Stimulated activated CD4-positive, alpha-beta T cell treated with anti-CD3 and anti-CD28 coated beads, Interleukin-15, amount 100 ng/mL, for 1 hour (primary cell): Measurements from ENCODE around the gene CUL1.
"Not testable (repeated sequence)": the region's sequence is repeated elsewhere in the genome, so short reads cannot be mapped to it uniquely, and the experiment has no call there.

Experiments used
- DNase-seq, 2 donors: peaks; one replicate each; pipeline ENCODE4 v3.0.0-alpha.2; 2020; ENCODE audit warnings: low read depth in 1 of 2, low spot score in 1 of 2

CUL1 gene

DNA sequence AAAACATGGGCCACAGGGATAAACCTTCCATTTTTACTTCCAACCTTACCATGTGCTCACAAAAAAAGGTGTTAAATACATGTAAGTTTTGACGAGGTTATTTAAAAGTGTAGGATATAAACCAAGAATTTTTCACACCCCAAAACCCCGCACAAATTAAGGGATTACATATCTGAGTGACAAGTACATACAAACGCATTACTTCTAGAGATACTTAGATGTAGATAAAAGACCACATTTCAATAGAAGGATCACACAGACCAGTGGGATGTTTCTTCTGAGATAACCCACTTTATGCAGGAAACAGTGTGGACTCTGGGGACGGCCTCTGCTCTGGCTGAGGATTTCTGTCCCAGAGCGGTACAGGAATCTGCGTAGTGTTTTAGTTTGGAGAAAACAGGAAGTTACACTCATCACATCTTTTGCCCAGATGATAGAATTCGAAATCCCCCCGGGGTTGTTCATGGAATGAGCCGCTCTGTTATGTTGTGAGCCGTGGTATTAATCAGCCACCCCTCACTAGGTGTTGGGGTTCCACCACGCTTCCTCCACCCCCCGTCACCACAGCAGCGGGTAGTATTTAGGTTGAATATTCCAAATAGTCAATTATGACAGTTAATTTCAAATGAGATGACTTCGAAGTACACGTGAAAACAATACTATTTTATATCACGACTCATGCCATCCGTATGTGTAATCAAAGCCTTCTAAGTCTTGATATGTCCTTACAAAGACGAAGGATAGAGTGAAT is 1.3 kb upstream of the CUL1 start:
- DNase-seq, result peak in 1 of 2 donors; percentile 18

- DNase-seq, result no peak
Measured at GRCh38 chr7:148698007-148698396, 701 bp upstream of the CUL1 start.

DNA sequence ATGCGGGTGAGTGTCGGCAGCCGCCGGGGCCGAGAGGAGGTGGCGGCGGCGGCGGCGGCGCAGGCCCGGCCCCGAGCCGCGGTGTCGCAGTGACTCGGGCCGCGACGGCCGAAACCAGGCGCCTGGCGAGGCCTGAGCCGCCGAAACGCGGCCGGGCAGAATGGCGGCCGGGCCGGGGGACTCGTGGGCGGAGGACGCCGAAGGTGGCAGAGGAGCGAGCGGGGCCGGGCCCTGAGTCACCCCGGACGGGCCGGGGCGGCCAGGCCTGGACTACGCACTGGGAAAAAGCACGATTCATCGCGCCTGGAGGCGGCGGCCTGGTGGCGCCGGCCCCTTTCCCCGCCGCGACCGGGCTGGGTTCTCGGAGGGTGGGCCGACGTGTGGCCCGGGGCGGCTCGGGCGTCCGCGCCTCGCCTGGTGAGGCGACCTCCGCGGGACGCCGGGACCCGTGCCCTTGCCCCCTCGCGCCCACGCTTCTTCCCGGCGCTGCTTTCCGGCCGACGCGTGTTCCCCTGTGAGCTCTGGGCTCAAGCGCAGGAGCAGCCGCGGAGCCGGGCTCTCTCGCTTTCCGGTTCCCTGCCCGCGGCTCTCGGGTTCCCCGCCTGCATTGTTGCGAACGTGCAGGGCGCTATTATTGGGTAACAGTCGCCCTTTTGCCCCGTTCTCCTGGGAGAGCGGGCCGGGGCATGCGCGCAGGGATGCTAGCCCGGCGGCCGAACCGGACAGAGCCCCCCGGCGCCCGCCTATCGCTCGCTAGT is 500 bp downstream of the CUL1 start:
- peak in 1 of 2 donors; percentile 35 for DNase-seq

DNA sequence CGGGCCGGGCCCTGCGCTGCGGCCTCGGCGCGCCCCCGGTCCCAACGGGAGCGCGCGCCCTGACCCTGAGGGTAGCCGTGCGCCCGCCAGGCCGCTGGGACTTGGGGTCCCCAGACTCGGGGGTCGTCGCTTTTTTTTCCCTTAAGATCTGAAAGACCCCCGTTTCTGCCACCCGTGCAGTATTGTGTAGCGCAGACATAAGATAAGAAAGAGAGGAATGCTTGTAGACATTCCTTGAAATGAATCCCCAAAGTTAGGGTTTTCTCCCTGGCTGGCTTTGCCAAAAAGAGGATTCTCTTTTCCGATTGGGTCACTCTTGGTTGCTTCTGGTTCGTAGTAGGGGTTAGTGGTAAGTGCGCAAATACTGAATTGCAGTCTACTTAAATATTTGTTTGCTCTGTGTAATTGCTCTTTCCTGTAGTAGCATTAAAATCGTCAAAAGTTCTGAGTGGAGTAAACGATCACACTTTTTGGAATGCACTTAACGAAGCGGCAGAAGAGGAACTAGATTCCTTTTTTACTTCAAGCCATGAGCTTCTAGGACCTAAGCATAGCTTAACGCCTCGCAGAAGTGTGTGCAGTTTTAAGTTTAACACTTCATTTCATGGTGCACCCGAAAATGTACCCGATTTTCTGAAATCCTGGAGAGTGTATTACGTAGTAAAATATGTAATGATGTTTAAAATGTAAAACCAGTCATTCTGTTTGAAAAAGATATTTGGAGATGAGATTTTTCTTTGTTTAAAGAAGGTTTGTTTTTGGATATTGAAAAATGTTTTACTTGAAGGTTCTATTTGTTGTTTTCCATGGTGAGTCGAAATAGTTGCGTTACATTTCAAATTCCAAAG is 1.3 kb downstream of the CUL1 start:
- no peak for DNase-seq

- DNase-seq, result no peak
Measured at GRCh38 chr7:148700661-148701064, 2.0 kb downstream of the CUL1 start.

- no peak for DNase-seq
Measured at GRCh38 chr7:148701414-148701813, 2.7 kb downstream of the CUL1 start.

DNA sequence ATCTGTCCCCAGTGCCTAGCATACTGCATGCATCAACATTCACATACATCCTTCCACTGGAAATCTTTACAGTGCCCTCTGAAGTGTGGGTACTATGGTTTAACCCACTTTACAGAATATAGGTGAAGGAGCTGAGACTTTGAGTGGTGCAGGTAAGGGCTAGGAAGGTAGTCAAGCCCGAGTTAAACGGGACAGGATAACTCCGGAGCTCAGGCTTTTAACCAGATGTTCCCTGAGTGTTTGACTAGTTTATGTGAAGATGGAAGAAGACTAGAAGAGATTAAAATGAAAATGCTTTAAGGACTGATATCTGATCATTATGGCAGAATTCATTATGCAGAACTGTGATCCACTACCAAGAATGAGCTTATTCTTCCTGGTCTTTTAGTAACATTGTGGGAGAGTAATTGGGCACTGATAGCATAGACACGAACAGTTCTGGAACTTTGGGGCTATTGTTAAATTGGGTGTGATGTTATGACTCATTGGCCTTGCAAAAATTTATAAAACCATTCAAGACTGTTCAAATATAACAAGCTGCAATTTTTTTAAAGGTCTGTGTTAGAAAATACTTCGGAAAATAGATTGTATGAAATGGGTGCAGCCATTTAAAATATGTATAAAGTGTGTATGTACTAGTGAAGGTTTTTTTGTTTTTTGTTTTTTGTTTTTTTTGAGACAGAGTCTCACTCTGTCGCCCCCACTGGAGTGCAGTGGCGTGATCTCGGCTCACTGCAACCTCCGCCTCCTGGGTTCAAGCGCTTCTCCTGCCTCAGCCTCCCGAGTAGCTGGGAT is 4.4 kb downstream of the CUL1 start:
- no peak for DNase-seq

GRCh38 chr7:148703671-148703962 is 4.9 kb downstream of the CUL1 start:
- not testable (repeated sequence) for DNase-seq

- no peak for DNase-seq
Measured at GRCh38 chr7:148704189-148704588, 5.5 kb downstream of the CUL1 start.

DNA sequence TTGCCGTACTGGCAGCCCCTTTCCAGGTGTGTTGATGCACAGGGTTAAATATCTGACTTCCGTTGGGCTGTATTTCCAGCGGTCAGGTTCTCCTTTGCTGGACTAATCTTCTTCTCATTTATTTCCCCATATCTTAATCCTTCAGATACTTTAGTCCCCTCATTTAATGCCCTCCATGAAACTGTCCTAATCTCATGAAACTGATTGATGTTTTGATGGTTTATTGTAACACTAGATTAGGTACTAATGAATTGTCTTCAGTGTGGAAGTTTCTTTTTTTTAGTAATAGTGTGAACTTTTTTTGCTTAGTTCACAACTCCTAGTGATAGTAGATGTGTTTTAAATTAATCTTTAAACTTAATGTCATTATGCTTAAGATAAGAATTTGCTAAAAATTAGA is 6.3 kb downstream of the CUL1 start:
- DNase-seq, result no peak

- DNase-seq, result no peak
Measured at GRCh38 chr7:148706368-148706767, 7.7 kb downstream of the CUL1 start.

DNA sequence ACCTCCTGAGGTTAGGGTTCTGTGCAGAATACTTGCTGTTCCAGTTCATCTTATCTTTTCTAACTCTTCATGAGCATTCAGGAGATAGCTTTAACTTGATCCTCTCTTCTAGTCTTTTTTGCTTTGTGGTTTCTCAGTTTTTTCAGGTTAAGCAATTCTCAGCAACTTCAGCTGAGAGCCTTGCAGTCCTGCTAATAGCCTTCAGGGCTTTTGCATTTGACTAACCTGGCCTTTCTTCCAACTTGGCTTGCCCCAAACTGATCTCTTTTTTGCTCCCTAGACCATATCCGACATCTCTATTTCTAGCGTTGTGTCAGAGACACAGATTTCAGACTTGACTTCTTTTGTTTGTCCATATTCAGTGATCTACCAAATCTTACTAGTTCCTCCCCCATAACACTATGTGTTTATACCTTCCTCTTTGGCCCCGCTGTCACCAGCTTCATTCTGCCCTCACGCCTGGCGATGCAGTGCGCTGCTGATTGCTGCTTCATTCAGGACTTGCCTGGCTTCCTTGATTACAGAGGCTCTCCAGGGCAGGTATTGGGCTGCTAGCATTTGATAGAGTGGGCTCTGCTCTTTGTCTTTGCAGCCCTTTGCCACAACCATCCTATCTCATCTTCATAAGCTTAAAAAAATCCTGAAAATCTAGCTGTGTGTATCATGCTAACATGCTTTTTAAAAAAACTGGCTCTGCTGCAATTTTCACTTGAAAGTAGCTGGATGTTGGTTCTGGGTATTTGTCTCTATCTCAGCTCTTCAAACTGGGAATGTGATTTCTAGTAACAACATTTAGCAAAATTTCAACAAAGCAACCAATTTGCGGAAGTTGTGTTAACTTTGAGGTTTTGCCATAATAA is 9.6 kb downstream of the CUL1 start:
- no peak for DNase-seq

GRCh38 chr7:148709014-148709413 is 10.3 kb downstream of the CUL1 start:
- no peak for DNase-seq

DNA sequence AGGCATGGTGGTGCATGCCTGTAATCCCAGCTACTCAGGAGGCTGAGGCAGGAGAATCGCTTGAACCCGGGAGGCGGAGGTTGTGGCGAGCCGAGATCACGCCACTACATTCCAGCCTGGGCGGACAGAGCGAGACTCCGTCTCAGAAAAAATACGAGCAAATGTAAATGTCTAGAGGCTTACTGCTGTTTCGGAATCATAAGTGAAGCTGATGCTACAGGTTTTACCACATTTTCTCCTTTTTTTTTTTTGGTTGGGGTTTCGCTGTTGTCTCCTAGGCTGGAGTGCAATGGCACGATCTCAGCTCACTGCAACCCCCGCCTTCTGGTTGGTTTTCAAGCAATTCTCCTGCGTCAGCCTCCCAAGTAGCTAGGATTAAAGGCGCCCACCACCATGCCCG is 11.7 kb downstream of the CUL1 start:
- not testable (repeated sequence) for DNase-seq

DNA sequence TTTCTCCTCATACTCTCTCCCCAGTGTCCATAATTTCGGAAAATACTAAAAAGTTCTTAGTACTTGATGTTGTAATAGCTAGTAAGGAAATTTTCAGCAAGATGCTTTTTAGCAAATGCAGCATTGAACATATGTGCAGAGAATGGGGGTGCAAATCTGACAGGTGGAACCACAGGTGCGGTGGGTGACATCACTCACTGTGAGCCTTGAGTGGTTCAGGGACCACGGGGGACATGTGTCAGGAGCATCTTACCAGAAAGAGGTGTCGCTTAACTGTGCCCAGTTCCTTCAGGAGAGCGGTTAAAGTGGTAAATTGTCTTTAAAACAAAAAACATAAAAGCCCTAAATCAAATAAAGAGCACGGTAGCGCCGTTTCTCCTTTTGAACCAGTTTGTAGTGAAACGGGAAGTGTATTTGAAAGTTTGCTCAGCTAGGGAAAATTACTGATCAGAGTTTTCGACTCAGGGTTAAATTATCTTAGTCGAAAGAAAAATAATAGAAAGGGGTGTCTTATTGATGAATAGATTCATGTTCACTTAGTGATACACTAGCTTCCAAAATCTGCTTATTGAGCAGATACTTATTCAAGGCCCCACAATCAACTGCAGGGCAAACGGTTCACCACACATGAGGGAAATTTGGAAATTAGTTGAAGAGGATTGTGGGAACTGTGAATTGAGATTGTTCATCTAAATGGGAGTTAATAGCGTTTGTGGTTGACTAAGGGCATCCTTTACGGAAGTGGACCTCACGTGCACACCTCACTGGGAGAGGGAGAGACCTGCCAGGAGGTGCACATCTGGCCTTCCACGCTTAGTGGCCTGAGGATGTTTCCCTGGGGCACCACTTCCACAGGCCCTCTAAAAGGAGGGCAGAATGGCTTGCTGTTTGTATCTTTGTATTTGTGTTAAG is 12.7 kb downstream of the CUL1 start:
- DNase-seq, result no peak

- DNase-seq, result no peak
Measured at GRCh38 chr7:148712678-148713329, 14.1 kb downstream of the CUL1 start.

GRCh38 chr7:148714498-148714897 is 15.8 kb downstream of the CUL1 start:
- no peak for DNase-seq

DNA sequence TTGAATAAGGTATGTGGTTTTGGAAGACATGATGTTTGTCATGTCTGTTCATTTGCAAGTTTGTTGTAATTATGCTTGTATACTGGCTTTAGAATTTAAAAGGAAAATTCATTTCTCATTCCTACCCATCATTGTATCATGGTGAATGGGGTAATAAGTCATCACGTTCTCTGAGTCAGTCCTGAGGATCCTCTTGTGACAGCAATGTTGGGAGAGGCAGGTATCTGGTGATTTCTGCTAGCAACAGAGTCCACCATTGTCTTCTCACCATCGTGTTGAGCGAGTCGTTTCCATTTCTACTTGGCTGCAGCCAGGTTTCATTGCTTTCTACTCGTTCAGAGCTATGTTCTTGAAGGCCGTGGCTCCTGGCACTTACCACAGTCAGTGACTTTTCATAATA is 16.3 kb downstream of the CUL1 start:
- no peak for DNase-seq
